GM23338 (cell line): ENCODE measurements around the gene FOXI2. TPM values are rescaled to one million over a fixed set of nuclear protein-coding genes. Genes with fewer than 3 reads are reported as not detected.

Experiments used
- ATAC-seq: fragments of 200-7000 bp; cut with Tn5 transposase; 3 replicates; pipeline ENCODE4 v1.9.1; 2020
- DNase-seq: peaks from one replicate; pipeline ENCODE4 v3.0.0-alpha.2; 2015; ENCODE audit warnings: low spot score
- H2AFZ ChIP-seq: fragments of 200-600 bp; sonication (generic); 2 replicates; pipeline ENCODE4 v1.8.0; 2016; ENCODE audit warnings: antibody characterized with exemption, mild to moderate bottlenecking, moderate library complexity
- H3F3A ChIP-seq: fragments of 200-600 bp; sonication (generic); replicated peaks from 2 replicates; pipeline ENCODE4 v1.8.0; 2017; ENCODE audit warnings: antibody characterized with exemption, mixed run types, low read depth
- H3K27ac ChIP-seq: fragments of 200-600 bp; sonication (generic); 2 replicates; pipeline ENCODE4 v1.6.1; 2016; ENCODE audit warnings: low read depth
- H3K27me3 ChIP-seq: fragments of 200-600 bp; sonication (generic); 2 replicates; pipeline ENCODE4 v1.8.0; 2016; ENCODE audit warnings: mild to moderate bottlenecking, mixed run types, moderate library complexity; ENCODE audit not compliant: insufficient read depth
- H3K36me3 ChIP-seq: fragments of 200-600 bp; sonication (generic); 2 replicates; pipeline ENCODE4 v1.8.0; 2016; ENCODE audit warnings: mild to moderate bottlenecking; ENCODE audit not compliant: insufficient read depth
- H3K4me1 ChIP-seq: fragments of 200-600 bp; sonication (generic); 2 replicates; pipeline ENCODE4 v1.8.0; 2016; ENCODE audit warnings: mild to moderate bottlenecking, moderate library complexity; ENCODE audit not compliant: insufficient read depth
- H3K4me2 ChIP-seq: fragments of 200-600 bp; sonication (generic); 2 replicates; pipeline ENCODE4 v1.7.1; 2017; ENCODE audit warnings: mixed run types
- H3K4me3 ChIP-seq: fragments of 200-600 bp; sonication (generic); 2 replicates; pipeline ENCODE4 v1.6.1; 2016; ENCODE audit warnings: mixed run types
- H3K79me2 ChIP-seq: fragments of 200-600 bp; sonication (generic); replicated peaks from 2 replicates; pipeline ENCODE4 v1.8.0; 2017; ENCODE audit warnings: mild to moderate bottlenecking; ENCODE audit not compliant: insufficient read depth
- H3K9me2 ChIP-seq: fragments of 200-600 bp; sonication (generic); 2 replicates; pipeline ENCODE4 v1.8.0; 2017; ENCODE audit not compliant: insufficient read depth
- H4K20me1 ChIP-seq: fragments of 200-600 bp; sonication (generic); replicated peaks from 2 replicates; pipeline ENCODE4 v1.8.0; 2017; ENCODE audit warnings: mild to moderate bottlenecking; ENCODE audit not compliant: insufficient read depth
- H3K27ac Mint-ChIP-seq: 2 replicates; pipeline ENCODE4 v1.8.0; 2020; ENCODE audit warnings: inconsistent platforms, mild to moderate bottlenecking, moderate library complexity, mixed read lengths
- H3K27me3 Mint-ChIP-seq: 3 replicates; pipeline ENCODE4 v1.8.0; 2022; ENCODE audit warnings: low read depth, mild to moderate bottlenecking, moderate library complexity, mixed read lengths, inconsistent platforms; ENCODE audit not compliant: insufficient read depth, poor library complexity
- H3K36me3 Mint-ChIP-seq: 3 replicates; pipeline ENCODE4 v1.8.0; 2021; ENCODE audit warnings: low read depth, mild to moderate bottlenecking, inconsistent platforms, moderate library complexity, mixed read lengths
- H3K4me1 Mint-ChIP-seq: 3 replicates; pipeline ENCODE4 v1.8.0; 2020; ENCODE audit warnings: mild to moderate bottlenecking, inconsistent platforms, mixed read lengths
- H3K4me3 Mint-ChIP-seq: 3 replicates; pipeline ENCODE4 v1.8.0; 2021; ENCODE audit warnings: moderate library complexity, mild to moderate bottlenecking, inconsistent platforms, mixed read lengths
- H3K9me3 Mint-ChIP-seq: 3 replicates; pipeline ENCODE4 v1.8.0; 2020; ENCODE audit warnings: moderate library complexity, mild to moderate bottlenecking, inconsistent platforms, mixed read lengths
- CREB1 ChIP-seq: fragments of 250-450 bp; sonication (Bioruptor Pico); IDR thresholded peaks from 2 replicates; pipeline ENCODE4 v1.5.0; 2020; ENCODE audit warnings: low read depth, mild to moderate bottlenecking, moderate library complexity
- CTCF ChIP-seq, 2 experiments: fragments of 200-600 bp in 1 of 2; sonication (generic) in 1 of 2; conservative IDR thresholded peaks; 2 replicates each; pipeline versions ENCODE4 v1.5.1 to v1.6.1; 2016 to 2017; ENCODE audit warnings: antibody characterized with exemption in 2 of 2, low read depth in 2 of 2, mild to moderate bottlenecking in 2 of 2, moderate library complexity in 1 of 2
- ETS1 ChIP-seq: IDR thresholded peaks from 2 replicates; pipeline ENCODE4 v1.6.1; 2016; ENCODE audit warnings: antibody characterized with exemption
- EZH2 ChIP-seq: fragments of 200-600 bp; sonication (generic); IDR thresholded peaks from one replicate; pipeline ENCODE4 v1.8.0; 2017; ENCODE audit warnings: antibody characterized with exemption, mild to moderate bottlenecking, low read depth; ENCODE audit not compliant: unreplicated experiment
- EZH2phosphoT487 ChIP-seq: fragments of 200-600 bp; sonication (generic); IDR thresholded peaks from one replicate; pipeline ENCODE4 v1.8.1; 2018; ENCODE audit warnings: antibody characterized with exemption; ENCODE audit not compliant: unreplicated experiment
- JUNB ChIP-seq: IDR thresholded peaks from one replicate; pipeline ENCODE4 v1.6.1; 2016; ENCODE audit warnings: antibody characterized with exemption; ENCODE audit not compliant: unreplicated experiment
- NANOG ChIP-seq: IDR thresholded peaks from 2 replicates; pipeline ENCODE4 v1.6.1; 2016; ENCODE audit warnings: antibody characterized with exemption, borderline replicate concordance
- POLR2AphosphoS5 ChIP-seq: IDR thresholded peaks from 2 replicates; pipeline ENCODE4 v1.6.1; 2016; ENCODE audit warnings: antibody characterized with exemption, low read depth
- REST ChIP-seq: IDR thresholded peaks from one replicate; pipeline ENCODE4 v1.6.1; 2018; ENCODE audit warnings: antibody characterized with exemption; ENCODE audit not compliant: unreplicated experiment
- STAT1 ChIP-seq: IDR thresholded peaks from one replicate; pipeline ENCODE4 v1.6.1; 2016; ENCODE audit warnings: antibody characterized with exemption; ENCODE audit not compliant: unreplicated experiment
- ZNF114 ChIP-seq: fragments of 250-450 bp; sonication (Bioruptor Pico); IDR thresholded peaks from 2 replicates; pipeline ENCODE4 v1.5.0; 2020; ENCODE audit warnings: mild to moderate bottlenecking, moderate library complexity
- ZNF331 ChIP-seq: fragments of 250-450 bp; sonication (Bioruptor Pico); IDR thresholded peaks from 2 replicates; pipeline ENCODE4 v1.5.0; 2020; ENCODE audit warnings: low read depth, mild to moderate bottlenecking, moderate library complexity
- long read RNA-seq: library from polyadenylated mRNA; unstranded; transcript quantifications from one replicate; pipeline ENCODE4 v2.0.0, GENCODE V29; 2020; ENCODE audit not compliant: unreplicated experiment
- polyA plus RNA-seq: library from polyadenylated mRNA; unstranded; fragments of >200 nt; fragmentation: Nextera tagmentation; extraction: Ambion mirVana; gene quantifications from 2 replicates; pipeline ENCODE4 v1.2.1, GENCODE V29; 2016
- total RNA-seq: library from RNA; depleted of rRNA; stranded (reverse); fragments of >200 nt; shearing (Covaris generic); gene quantifications from 2 replicates; pipeline ENCODE4 v1.2.3, GENCODE V29; 2014; rRNA removed

The FOXI2 gene
- total RNA-seq (1.1 and 1.3 TPM in 2 replicates), polyA plus RNA-seq (0.74 and 1.1 TPM in 2 replicates)
- long read RNA-seq = 0 reads

GRCh38 chr10:127736915-127737562, at the start of gene FOXI2:
Gene FOXI2, plus strand, starts transcription at chr10:127737185. Its CDS starts 89 bp downstream, at chr10:127737274.
- Histone ChIP-seq H3K27me3 (peaks cover 75% of the 10 kb centered on the region), H3K4me3 (peak within 1 kb of the TSS; percentile 80), H3K9me2 (peaks cover 6% of the 10 kb centered on the region; the same call in 1 of the 2 replicates), H3K4me1 (peaks cover 22% of the 10 kb centered on the region), H3K79me2 (no peaks in the 10 kb centered on the region), H2AFZ (peak within 1 kb of the TSS; percentile 98), H3F3A (0 out of 2 replicates have a peak, but pooled peaks cover 2% of the 10 kb centered on the region), H3K4me2 (peak within 1 kb of the TSS; percentile 95), H3K36me3 (no peaks in the 10 kb centered on the region), H3K27ac (no peak within 1 kb of the TSS), H4K20me1 (no peaks in the 10 kb centered on the region)
- Mint-ChIP-seq H3K9me3 (no peaks in the 10 kb centered on the region), H3K4me1 (peaks cover 28% of the 10 kb centered on the region), H3K36me3 (no peaks in the 10 kb centered on the region), H3K27ac (no peak within 1 kb of the TSS), H3K4me3 (peak within 1 kb of the TSS; percentile 76), H3K27me3 (peaks cover 77% of the 10 kb centered on the region)
- DNase-seq (peak; percentile 90), ATAC-seq (peak; percentile 62)
- TF ChIP-seq CREB1 = 0 out of 2 replicates have a peak, but pooled peaks have one; percentile 11
- TF ChIP-seq NANOG = no peak
- TF ChIP-seq REST = no peak
- peak; percentile 3 for TF ChIP-seq EZH2
- no peak for TF ChIP-seq ZNF331
- TF ChIP-seq POLR2AphosphoS5 = peak; percentile 59; the same call in 1 of the 2 replicates

GRCh38 chr10:127687548-127687947, 49.4 kb upstream of the FOXI2 start:
- Mint-ChIP-seq H3K27ac (no peak overlapping the region), H3K36me3 (no peaks in the 10 kb centered on the region), H3K9me3 (no peaks in the 10 kb centered on the region), H3K4me1 (peaks cover 9% of the 10 kb centered on the region), H3K4me3 (no peak overlapping the region), H3K27me3 (no peaks in the 10 kb centered on the region)
- no peaks in the 10 kb centered on the region for H4K20me1 ChIP-seq
- H3K27me3 ChIP-seq = no peaks in the 10 kb centered on the region
- no peak overlapping the region for H3K4me3 ChIP-seq
- H3K4me1 ChIP-seq = no peaks in the 10 kb centered on the region
- no peak overlapping the region for H3K27ac ChIP-seq
- 0 out of 2 replicates have a peak, but pooled peaks cover 10% of the 10 kb centered on the region for H3K9me2 ChIP-seq
- no peaks in the 10 kb centered on the region for H3K36me3 ChIP-seq
- DNase-seq (no peak), ATAC-seq (no peak)
- H3K79me2 ChIP-seq = no peaks in the 10 kb centered on the region
- H3K4me2 ChIP-seq = no peak overlapping the region
- no peak overlapping the region for H2AFZ ChIP-seq
- no peaks in the 10 kb centered on the region for H3F3A ChIP-seq
- TF ChIP-seq ZNF331 = no peak
- no peak for TF ChIP-seq CTCF (conservative IDR thresholded peaks at IDR 0.05; ENCODE audit: low read depth in 2 of 2)
- no peak for TF ChIP-seq ZNF114
- TF ChIP-seq ETS1 = no peak
- no peak for TF ChIP-seq STAT1
- TF ChIP-seq POLR2AphosphoS5 = no peak
- TF ChIP-seq REST = no peak
- no peak for TF ChIP-seq EZH2phosphoT487
- TF ChIP-seq NANOG = no peak
- no peak for TF ChIP-seq EZH2
- no peak for TF ChIP-seq CREB1
- no peak for TF ChIP-seq JUNB
